Dermis blood vessel endothelial cell (primary cell): ENCODE results near the gene DUSP3. TPM values are rescaled to one million over a fixed set of nuclear protein-coding genes. Genes with fewer than 3 reads are reported as not detected.

Source experiments
- DNase-seq: peaks from one replicate; pipeline ENCODE4 v3.0.0; 2010
- total RNA-seq: library from RNA; depleted of rRNA; stranded (reverse); fragments of >200 nt; gene quantifications from 2 replicates; pipeline ENCODE4 v1.2.3, GENCODE V29; 2014

The DUSP3 gene
- total RNA-seq, 1 donor from 2014 or later, result 73.0 TPM

- peak; percentile 21 for DNase-seq
These were observed 54.9 kb downstream of the DUSP3 start for GRCh38 chr17:43723697-43724359.

GRCh38 chr17:43722870-43723665 is 55.7 kb downstream of the DUSP3 start:
- no peak for DNase-seq

- DNase-seq, result no peak
These were observed 56.5 kb downstream of the DUSP3 start for GRCh38 chr17:43722269-43722619.

- no peak for DNase-seq
These were observed 57.1 kb downstream of the DUSP3 start for GRCh38 chr17:43721537-43722268.

GRCh38 chr17:43720311-43721060 is 58.3 kb downstream of the DUSP3 start:
- DNase-seq, result peak; percentile 69

- no peak for DNase-seq
These were observed 59.2 kb downstream of the DUSP3 start for GRCh38 chr17:43719578-43719977.

- DNase-seq, result no peak
These were observed 60.2 kb downstream of the DUSP3 start for GRCh38 chr17:43718544-43718943.

- no peak for DNase-seq
These were observed 60.9 kb downstream of the DUSP3 start for GRCh38 chr17:43717913-43718312.

Other genes with a start within 250 kb of the DUSP3 start
- 3.2 and 13.5 TPM in 2 replicates for gene ETV4, start 232.6 kb downstream of the DUSP3 start, total RNA-seq
- 0.05 and 1.4 TPM in 2 replicates for gene MEOX1, start 117.1 kb downstream of the DUSP3 start, total RNA-seq
- gene SOST, start 20.2 kb downstream of the DUSP3 start, total RNA-seq, result 0.05 TPM in 1 of 2 replicates, not detected in the other
- gene CFAP97D1, start 1.5 kb upstream of the DUSP3 start, total RNA-seq, result not detected in 2 replicates
- 3.0 and 4.9 TPM in 2 replicates for gene MPP3, start 54.2 kb upstream of the DUSP3 start, total RNA-seq
- 0.05 and 0.34 TPM in 2 replicates for gene CD300LG, start 68.2 kb upstream of the DUSP3 start, total RNA-seq
- 0.34 and 0.84 TPM in 2 replicates for gene MPP2, start 128.6 kb upstream of the DUSP3 start, total RNA-seq
- not detected in 2 replicates for gene PPY, start 163.5 kb upstream of the DUSP3 start, total RNA-seq
- gene PYY, start 175.0 kb upstream of the DUSP3 start, total RNA-seq, result not detected in 2 replicates
- 6.8 and 10.0 TPM in 2 replicates for gene NAGS, start 225.6 kb upstream of the DUSP3 start, total RNA-seq
- gene TMEM101, start 236.0 kb upstream of the DUSP3 start, total RNA-seq, result 85.2 and 117 TPM in 2 replicates